ENCODE measurements around the gene DDX23.

Gene DDX23

DNA sequence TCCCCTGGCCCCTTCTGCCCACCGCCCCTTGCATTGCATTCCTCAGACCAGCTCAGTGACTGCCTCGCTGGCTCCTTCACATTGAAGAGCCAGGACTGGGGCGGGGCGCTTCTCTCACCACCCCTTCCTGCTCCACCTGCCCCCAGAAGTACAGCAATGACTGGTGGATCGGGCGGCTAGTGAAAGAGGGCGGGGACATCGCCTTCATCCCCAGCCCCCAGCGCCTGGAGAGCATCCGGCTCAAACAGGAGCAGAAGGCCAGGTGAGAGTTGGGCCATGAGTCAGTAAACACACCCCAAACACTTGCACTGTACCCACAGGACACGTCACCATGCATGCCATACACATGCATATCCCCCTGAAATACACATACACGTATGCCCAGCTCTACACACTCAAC lies 27.9 kb downstream of the DDX23 start:
- no peaks in the 10 kb centered on the region for H3K79me2 ChIP-seq (ENCODE audit: insufficient read depth, low read length)
- no peak overlapping the region for H3K4me3 ChIP-seq (ENCODE audit: insufficient read depth, low read length, poor library complexity, severe bottlenecking)
- H3K4me2 ChIP-seq (ENCODE audit: low read depth, low read length, poor library complexity, severe bottlenecking), result no peak overlapping the region
- no peaks in the 10 kb centered on the region for H3K9me2 ChIP-seq (replicated peaks; ENCODE audit: insufficient read depth, low read length)
- no peak overlapping the region for H2AFZ ChIP-seq (ENCODE audit: low read depth, low read length, severe bottlenecking)
- TF ChIP-seq EZH2phosphoT487 (conservative IDR thresholded peaks at IDR 0.05; ENCODE audit: low read length), result no peak
- TF ChIP-seq, protein P1, sequence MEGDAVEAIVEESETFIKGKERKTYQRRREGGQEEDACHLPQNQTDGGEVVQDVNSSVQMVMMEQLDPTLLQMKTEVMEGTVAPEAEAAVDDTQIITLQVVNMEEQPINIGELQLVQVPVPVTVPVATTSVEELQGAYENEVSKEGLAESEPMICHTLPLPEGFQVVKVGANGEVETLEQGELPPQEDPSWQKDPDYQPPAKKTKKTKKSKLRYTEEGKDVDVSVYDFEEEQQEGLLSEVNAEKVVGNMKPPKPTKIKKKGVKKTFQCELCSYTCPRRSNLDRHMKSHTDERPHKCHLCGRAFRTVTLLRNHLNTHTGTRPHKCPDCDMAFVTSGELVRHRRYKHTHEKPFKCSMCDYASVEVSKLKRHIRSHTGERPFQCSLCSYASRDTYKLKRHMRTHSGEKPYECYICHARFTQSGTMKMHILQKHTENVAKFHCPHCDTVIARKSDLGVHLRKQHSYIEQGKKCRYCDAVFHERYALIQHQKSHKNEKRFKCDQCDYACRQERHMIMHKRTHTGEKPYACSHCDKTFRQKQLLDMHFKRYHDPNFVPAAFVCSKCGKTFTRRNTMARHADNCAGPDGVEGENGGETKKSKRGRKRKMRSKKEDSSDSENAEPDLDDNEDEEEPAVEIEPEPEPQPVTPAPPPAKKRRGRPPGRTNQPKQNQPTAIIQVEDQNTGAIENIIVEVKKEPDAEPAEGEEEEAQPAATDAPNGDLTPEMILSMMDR (IDR thresholded peaks at IDR 0.05; ENCODE audit: insufficient read depth, low read length, poor library complexity, severe bottlenecking), result no peak
- H4K20me1 ChIP-seq (ENCODE audit: low read depth, low read length), result no peaks in the 10 kb centered on the region
- H3K9me3 ChIP-seq (ENCODE audit: insufficient read depth, low read length), result no peaks in the 10 kb centered on the region
- no peaks in the 10 kb centered on the region for H3F3A ChIP-seq (ENCODE audit: insufficient read depth)
- H3K9ac ChIP-seq (ENCODE audit: low read length), result no peak overlapping the region
- H3K36me3 ChIP-seq (ENCODE audit: low read length), result no peaks in the 10 kb centered on the region
- no peaks in the 10 kb centered on the region for H3K27me3 ChIP-seq (ENCODE audit: low read length)
- H3K27ac ChIP-seq (ENCODE audit: low read depth, low read length), result no peak overlapping the region

DNA sequence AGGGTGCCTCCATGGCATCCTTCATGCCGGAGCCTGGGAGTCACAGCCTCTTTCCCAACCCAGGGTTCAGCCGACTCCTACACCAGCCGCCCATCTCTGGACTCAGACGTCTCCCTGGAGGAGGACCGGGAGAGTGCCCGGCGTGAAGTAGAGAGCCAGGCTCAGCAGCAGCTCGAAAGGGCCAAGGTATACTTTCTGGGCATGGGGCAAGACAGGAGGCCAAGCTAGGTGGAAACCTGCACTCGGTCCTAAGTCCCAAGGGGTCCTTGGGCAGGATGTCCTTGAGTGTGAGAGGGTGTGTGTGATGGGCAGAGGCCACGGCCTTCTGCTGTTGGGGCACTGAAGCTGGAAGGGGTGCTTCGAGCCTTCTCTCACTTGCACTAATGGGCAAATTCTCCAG lies 28.7 kb downstream of the DDX23 start:
- Histone ChIP-seq H3K9ac (ENCODE audit: low read length) (no peak overlapping the region), H3K4me3 (ENCODE audit: insufficient read depth, low read length, poor library complexity, severe bottlenecking) (no peak overlapping the region), H2AFZ (ENCODE audit: low read depth, low read length, severe bottlenecking) (no peak overlapping the region), H3F3A (ENCODE audit: insufficient read depth) (no peaks in the 10 kb centered on the region), H3K9me3 (ENCODE audit: insufficient read depth, low read length) (no peaks in the 10 kb centered on the region), H3K27ac (ENCODE audit: low read depth, low read length) (no peak overlapping the region), H3K79me2 (ENCODE audit: insufficient read depth, low read length) (no peaks in the 10 kb centered on the region), H3K36me3 (ENCODE audit: low read length) (no peaks in the 10 kb centered on the region), H4K20me1 (ENCODE audit: low read depth, low read length) (no peaks in the 10 kb centered on the region), H3K27me3 (ENCODE audit: low read length) (no peaks in the 10 kb centered on the region), H3K9me2 (replicated peaks; ENCODE audit: insufficient read depth, low read length) (no peaks in the 10 kb centered on the region), H3K4me2 (ENCODE audit: low read depth, low read length, poor library complexity, severe bottlenecking) (no peak overlapping the region)
- TF ChIP-seq, protein P1 (IDR thresholded peaks at IDR 0.05; ENCODE audit: insufficient read depth, low read length, poor library complexity, severe bottlenecking), result no peak
- TF ChIP-seq EZH2phosphoT487 (conservative IDR thresholded peaks at IDR 0.05; ENCODE audit: low read length), result no peak

DNA sequence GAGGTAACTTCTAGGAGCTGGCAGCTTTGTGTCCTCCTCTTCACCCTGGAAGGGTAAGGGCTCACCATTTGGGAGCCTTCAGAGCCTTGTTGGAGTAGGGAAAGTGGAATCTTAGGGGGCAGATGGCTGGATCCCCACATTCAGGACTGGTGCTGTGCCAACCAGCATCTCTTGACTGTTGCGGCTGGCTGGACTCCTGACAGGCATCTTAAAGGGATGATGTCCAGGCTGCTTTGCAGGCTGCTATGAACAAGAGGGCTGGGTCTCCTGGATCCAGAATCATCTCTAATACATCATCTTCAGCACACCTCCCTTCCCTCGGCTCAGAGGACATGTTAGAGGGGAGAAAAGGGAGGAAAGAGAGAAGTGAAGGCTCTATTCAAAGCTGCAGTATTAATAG lies 29.3 kb downstream of the DDX23 start:
- no peak overlapping the region for H3K9ac ChIP-seq (ENCODE audit: low read length)
- no peak overlapping the region for H3K27ac ChIP-seq (ENCODE audit: low read depth, low read length)
- no peaks in the 10 kb centered on the region for H4K20me1 ChIP-seq (ENCODE audit: low read depth, low read length)
- H2AFZ ChIP-seq (ENCODE audit: low read depth, low read length, severe bottlenecking), result no peak overlapping the region
- H3K4me3 ChIP-seq (ENCODE audit: insufficient read depth, low read length, poor library complexity, severe bottlenecking), result no peak overlapping the region
- no peaks in the 10 kb centered on the region for H3K9me3 ChIP-seq (ENCODE audit: insufficient read depth, low read length)
- no peak overlapping the region for H3K4me2 ChIP-seq (ENCODE audit: low read depth, low read length, poor library complexity, severe bottlenecking)
- H3K36me3 ChIP-seq (ENCODE audit: low read length), result no peaks in the 10 kb centered on the region
- H3K79me2 ChIP-seq (ENCODE audit: insufficient read depth, low read length), result no peaks in the 10 kb centered on the region
- no peaks in the 10 kb centered on the region for H3F3A ChIP-seq (ENCODE audit: insufficient read depth)
- no peaks in the 10 kb centered on the region for H3K27me3 ChIP-seq (ENCODE audit: low read length)
- H3K9me2 ChIP-seq (replicated peaks; ENCODE audit: insufficient read depth, low read length), result no peaks in the 10 kb centered on the region
- TF ChIP-seq, protein P1 (IDR thresholded peaks at IDR 0.05; ENCODE audit: insufficient read depth, low read length, poor library complexity, severe bottlenecking), result no peak
- no peak for TF ChIP-seq EZH2phosphoT487 (conservative IDR thresholded peaks at IDR 0.05; ENCODE audit: low read length)

All from SU-DHL-6 (cell line).